WTC11 (cell line): ENCODE results near the gene SPSB4. TPM values are rescaled to one million over a fixed set of nuclear protein-coding genes. Genes with fewer than 3 reads are reported as not detected.

Experiments
- ATAC-seq: fragments of 200-7000 bp; cut with Tn5 transposase; 2 replicates; pipeline ENCODE4 v1.10.0; 2021; ENCODE audit warnings: mild to moderate bottlenecking, moderate library complexity
- CTCF ChIA-PET: fragments of 300-600 bp; sonication (Branson Sonifier 250); formaldehyde crosslinking; loops from one replicate; lab custom pipeline; 2021; ENCODE audit warnings: antibody characterized with exemption; lab: Charles Lee
- POLR2A ChIA-PET: fragments of 350-600 bp; sonication (Branson Sonifier 250); formaldehyde crosslinking; loops from one replicate; lab custom pipeline; 2021; ENCODE audit warnings: antibody characterized with exemption; lab: Charles Lee
- DNase-seq: peaks from one replicate; pipeline ENCODE4 v3.0.0; 2021; ENCODE audit warnings: low spot score
- H3K27ac Mint-ChIP-seq: 2 replicates; pipeline ENCODE4 v1.8.0; 2021; ENCODE audit warnings: mixed read lengths
- H3K27me3 Mint-ChIP-seq: 2 replicates; pipeline ENCODE4 v1.8.0; 2021; ENCODE audit warnings: low read depth, mild to moderate bottlenecking, moderate library complexity, mixed read lengths
- H3K36me3 Mint-ChIP-seq: 2 replicates; pipeline ENCODE4 v1.8.0; 2021; ENCODE audit warnings: mixed read lengths
- H3K4me1 Mint-ChIP-seq: 2 replicates; pipeline ENCODE4 v1.8.0; 2022; ENCODE audit warnings: mixed read lengths
- H3K4me3 Mint-ChIP-seq: 2 replicates; pipeline ENCODE4 v1.8.0; 2021; ENCODE audit warnings: mild to moderate bottlenecking, moderate library complexity, mixed read lengths
- H3K9me3 Mint-ChIP-seq: 2 replicates; pipeline ENCODE4 v1.8.0; 2021; ENCODE audit warnings: mixed read lengths
- ATF6 ChIP-seq: sonication (generic); formaldehyde crosslinking; IDR thresholded peaks from 2 replicates; pipeline ENCODE4 v1.8.1; 2023; ENCODE audit warnings: mild to moderate bottlenecking, missing genetic modification reagents
- CTCF ChIP-seq: fragments of 200-600 bp; IDR thresholded peaks from 2 replicates; pipeline ENCODE4 v1.8.0; 2022; ENCODE audit warnings: antibody characterized with exemption
- EMX1 ChIP-seq: fragments of 250-450 bp; sonication (Bioruptor Pico); IDR thresholded peaks from 2 replicates; pipeline ENCODE4 v1.8.0; 2021; ENCODE audit warnings: mild to moderate bottlenecking
- GRHL2 ChIP-seq: fragments of 250-450 bp; sonication (Bioruptor Pico); IDR thresholded peaks from 2 replicates; pipeline ENCODE4 v1.8.0; 2022; ENCODE audit warnings: mild to moderate bottlenecking, moderate library complexity; ENCODE audit not compliant: insufficient replicate concordance, severe bottlenecking
- MYBL2 ChIP-seq: sonication (generic); formaldehyde crosslinking; IDR thresholded peaks from 2 replicates; pipeline ENCODE4 v1.8.1; 2023; ENCODE audit warnings: mild to moderate bottlenecking, moderate library complexity, missing genetic modification reagents
- NR1H2 ChIP-seq: sonication (generic); formaldehyde crosslinking; IDR thresholded peaks from 2 replicates; pipeline ENCODE4 v1.9.0; 2021; ENCODE audit warnings: mild to moderate bottlenecking, moderate library complexity, missing genetic modification reagents
- PREB ChIP-seq: sonication (generic); formaldehyde crosslinking; IDR thresholded peaks from 2 replicates; pipeline ENCODE4 v1.8.1; 2022; ENCODE audit warnings: mild to moderate bottlenecking, missing genetic modification reagents, moderate library complexity, borderline replicate concordance
- ZBTB21 ChIP-seq: sonication (generic); formaldehyde crosslinking; IDR thresholded peaks from 2 replicates; pipeline ENCODE4 v1.8.1; 2023; ENCODE audit warnings: mild to moderate bottlenecking, missing genetic modification reagents, borderline replicate concordance
- ZNF138 ChIP-seq: sonication (generic); formaldehyde crosslinking; conservative IDR thresholded peaks from 2 replicates; pipeline ENCODE4 v1.8.1; 2022; ENCODE audit warnings: mild to moderate bottlenecking, moderate library complexity, missing genetic modification reagents
- ZNF219 ChIP-seq: sonication (generic); formaldehyde crosslinking; IDR thresholded peaks from 2 replicates; pipeline ENCODE4 v1.8.0; 2023; ENCODE audit warnings: missing genetic modification reagents, mild to moderate bottlenecking, borderline replicate concordance
- ZNF232 ChIP-seq: sonication (generic); formaldehyde crosslinking; IDR thresholded peaks from 2 replicates; pipeline ENCODE4 v1.8.0; 2022; ENCODE audit warnings: mild to moderate bottlenecking, missing genetic modification reagents
- ZNF532 ChIP-seq: fragments of 250-450 bp; sonication (Bioruptor Pico); IDR thresholded peaks from 2 replicates; pipeline ENCODE4 v1.9.0; 2021; ENCODE audit warnings: mild to moderate bottlenecking, borderline replicate concordance
- total RNA-seq: library from RNA; stranded (reverse); gene quantifications from 3 replicates; pipeline ENCODE4 v1.2.3, GENCODE V29; 2021
- TF ChIP-seq, protein P1 (sequence below): sonication (generic); formaldehyde crosslinking; IDR thresholded peaks from 2 replicates; pipeline ENCODE4 v1.8.0; 2022; ENCODE audit warnings: missing genetic modification reagents
- TF ChIP-seq, protein P2 (sequence below): sonication (generic); formaldehyde crosslinking; IDR thresholded peaks from 2 replicates; pipeline ENCODE4 v1.8.0; 2022; ENCODE audit warnings: mild to moderate bottlenecking, missing genetic modification reagents

The SPSB4 gene
- total RNA-seq, 1 experiment from 2014 or later: 19.7 TPM

DNA sequence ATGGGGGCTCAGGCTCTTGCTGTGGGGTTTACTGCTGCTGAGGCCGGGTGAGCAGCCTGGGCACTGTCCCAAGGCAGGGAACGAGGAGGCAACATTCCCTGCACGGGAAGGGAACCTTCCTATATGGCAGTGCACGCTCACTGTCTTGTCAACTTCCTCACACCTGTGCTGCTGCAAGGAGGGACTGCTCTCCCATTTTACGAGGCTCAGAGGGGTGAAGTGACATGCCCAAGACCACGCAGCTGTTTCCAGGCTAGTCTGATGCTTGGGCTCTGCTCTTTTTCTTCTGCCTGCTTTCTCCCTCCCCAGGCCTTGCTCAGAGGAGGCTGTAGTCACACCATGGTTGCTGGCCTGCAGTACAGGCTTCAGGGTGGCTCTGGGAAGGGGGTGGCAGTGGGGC, 41.5 kb downstream of the SPSB4 start:
- Mint-ChIP-seq H3K36me3 (peaks cover 3% of the 10 kb centered on the region; the same call in 1 of the 2 replicates), H3K27me3 (no peaks in the 10 kb centered on the region), H3K9me3 (no peaks in the 10 kb centered on the region), H3K4me3 (no peak overlapping the region), H3K27ac (peak overlapping the region; percentile 38), H3K4me1 (peaks cover 70% of the 10 kb centered on the region)
- DNase-seq: no peak
- POLR2A ChIA-PET: no interaction called here
- TF ChIP-seq ZNF219 (no peak), MYBL2 (CRISPR knock-in tag) (no peak)
- TF ChIP-seq, protein P1, sequence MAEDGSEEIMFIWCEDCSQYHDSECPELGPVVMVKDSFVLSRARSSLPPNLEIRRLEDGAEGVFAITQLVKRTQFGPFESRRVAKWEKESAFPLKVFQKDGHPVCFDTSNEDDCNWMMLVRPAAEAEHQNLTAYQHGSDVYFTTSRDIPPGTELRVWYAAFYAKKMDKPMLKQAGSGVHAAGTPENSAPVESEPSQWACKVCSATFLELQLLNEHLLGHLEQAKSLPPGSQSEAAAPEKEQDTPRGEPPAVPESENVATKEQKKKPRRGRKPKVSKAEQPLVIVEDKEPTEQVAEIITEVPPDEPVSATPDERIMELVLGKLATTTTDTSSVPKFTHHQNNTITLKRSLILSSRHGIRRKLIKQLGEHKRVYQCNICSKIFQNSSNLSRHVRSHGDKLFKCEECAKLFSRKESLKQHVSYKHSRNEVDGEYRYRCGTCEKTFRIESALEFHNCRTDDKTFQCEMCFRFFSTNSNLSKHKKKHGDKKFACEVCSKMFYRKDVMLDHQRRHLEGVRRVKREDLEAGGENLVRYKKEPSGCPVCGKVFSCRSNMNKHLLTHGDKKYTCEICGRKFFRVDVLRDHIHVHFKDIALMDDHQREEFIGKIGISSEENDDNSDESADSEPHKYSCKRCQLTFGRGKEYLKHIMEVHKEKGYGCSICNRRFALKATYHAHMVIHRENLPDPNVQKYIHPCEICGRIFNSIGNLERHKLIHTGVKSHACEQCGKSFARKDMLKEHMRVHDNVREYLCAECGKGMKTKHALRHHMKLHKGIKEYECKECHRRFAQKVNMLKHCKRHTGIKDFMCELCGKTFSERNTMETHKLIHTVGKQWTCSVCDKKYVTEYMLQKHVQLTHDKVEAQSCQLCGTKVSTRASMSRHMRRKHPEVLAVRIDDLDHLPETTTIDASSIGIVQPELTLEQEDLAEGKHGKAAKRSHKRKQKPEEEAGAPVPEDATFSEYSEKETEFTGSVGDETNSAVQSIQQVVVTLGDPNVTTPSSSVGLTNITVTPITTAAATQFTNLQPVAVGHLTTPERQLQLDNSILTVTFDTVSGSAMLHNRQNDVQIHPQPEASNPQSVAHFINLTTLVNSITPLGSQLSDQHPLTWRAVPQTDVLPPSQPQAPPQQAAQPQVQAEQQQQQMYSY (CRISPR knock-in tag): no peak
- CTCF ChIA-PET: interaction anchor here (0.7 to 1.3 kb wide), 3 partner anchors 13 to 18 kb away, joined by 3 to 7 read pairs (median 4); no protein-coding TSS in a partner anchor
- ATAC-seq: no peak

- Mint-ChIP-seq H3K4me3 (no peak overlapping the region), H3K4me1 (peaks cover 70% of the 10 kb centered on the region), H3K36me3 (peaks cover 3% of the 10 kb centered on the region; the same call in 1 of the 2 replicates), H3K27me3 (no peaks in the 10 kb centered on the region), H3K27ac (no peak overlapping the region; the same call in 1 of the 2 replicates), H3K9me3 (no peaks in the 10 kb centered on the region)
- ATAC-seq (no peak), DNase-seq (no peak)
- ChIA-PET POLR2A (no interaction called here), CTCF (interaction anchor here (0.7 to 3.1 kb wide), 5 partner anchors 12 to 138 kb away, joined by 3 to 14 read pairs (median 6); partner anchors contain the start of genes PXYLP1 and SPSB4)
- TF ChIP-seq ZNF232 (CRISPR knock-in tag): no peak
- TF ChIP-seq, protein P2, sequence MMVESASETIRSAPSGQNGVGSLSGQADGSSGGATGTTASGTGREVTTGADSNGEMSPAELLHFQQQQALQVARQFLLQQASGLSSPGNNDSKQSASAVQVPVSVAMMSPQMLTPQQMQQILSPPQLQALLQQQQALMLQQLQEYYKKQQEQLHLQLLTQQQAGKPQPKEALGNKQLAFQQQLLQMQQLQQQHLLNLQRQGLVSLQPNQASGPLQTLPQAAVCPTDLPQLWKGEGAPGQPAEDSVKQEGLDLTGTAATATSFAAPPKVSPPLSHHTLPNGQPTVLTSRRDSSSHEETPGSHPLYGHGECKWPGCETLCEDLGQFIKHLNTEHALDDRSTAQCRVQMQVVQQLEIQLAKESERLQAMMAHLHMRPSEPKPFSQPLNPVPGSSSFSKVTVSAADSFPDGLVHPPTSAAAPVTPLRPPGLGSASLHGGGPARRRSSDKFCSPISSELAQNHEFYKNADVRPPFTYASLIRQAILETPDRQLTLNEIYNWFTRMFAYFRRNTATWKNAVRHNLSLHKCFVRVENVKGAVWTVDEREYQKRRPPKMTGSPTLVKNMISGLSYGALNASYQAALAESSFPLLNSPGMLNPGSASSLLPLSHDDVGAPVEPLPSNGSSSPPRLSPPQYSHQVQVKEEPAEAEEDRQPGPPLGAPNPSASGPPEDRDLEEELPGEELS: no peak
- no peak for TF ChIP-seq ZNF138 (CRISPR knock-in tag)
- TF ChIP-seq, protein P1 (CRISPR knock-in tag): no peak
- no peak for TF ChIP-seq ZBTB21 (CRISPR knock-in tag)
- TF ChIP-seq NR1H2: no peak
- TF ChIP-seq GRHL2: no peak
- no peak for TF ChIP-seq ATF6 (CRISPR knock-in tag)
- TF ChIP-seq PREB: no peak
- no peak for TF ChIP-seq CTCF
- no peak for TF ChIP-seq ZNF532 (CRISPR knock-in tag)
- no peak for TF ChIP-seq EMX1 (CRISPR knock-in tag)
Observed at GRCh38 chr3:141093397-141093796, 42.2 kb downstream of the SPSB4 start.
